ENCODE data around the gene C17orf67. TPM values are rescaled to one million over a fixed set of nuclear protein-coding genes. Genes with fewer than 3 reads are reported as not detected.
A peak's percentile ranks its signal among the peaks of the same experiment; 100 is the strongest.

The C17orf67 gene
- total and polyA plus RNA-seq, 2 of the 13 experiments (the other 11 are each of a cell fraction or from before 2014, with no cell fraction given), result 0.41 to 0.86 TPM

GRCh38 chr17:56833057-56833808, 487 bp downstream of the C17orf67 start (continued):
- no peak for TF ChIP-seq SRY (CRISPR knock-in tag; IDR thresholded peaks at IDR 0.05)
- no peak; the same call in 1 of the 2 replicates for TF ChIP-seq TOE1 (CRISPR knock-in tag; IDR thresholded peaks at IDR 0.05)
- no peak for TF ChIP-seq ZNF549 (CRISPR knock-in tag; IDR thresholded peaks at IDR 0.05)
- TF ChIP-seq NFKBIZ (CRISPR knock-in tag; IDR thresholded peaks at IDR 0.05), result no peak
- TF ChIP-seq ZNF317 (CRISPR knock-in tag; IDR thresholded peaks at IDR 0.05), result no peak
- peak; percentile 85 for TF ChIP-seq ZNF740 (CRISPR knock-in tag; IDR thresholded peaks at IDR 0.05)
- TF ChIP-seq PCBP2 (optimal IDR thresholded peaks at IDR 0.05; ENCODE audit: low read depth, low read length, poor library complexity, severe bottlenecking), result no peak
- TF ChIP-seq, protein P1, sequence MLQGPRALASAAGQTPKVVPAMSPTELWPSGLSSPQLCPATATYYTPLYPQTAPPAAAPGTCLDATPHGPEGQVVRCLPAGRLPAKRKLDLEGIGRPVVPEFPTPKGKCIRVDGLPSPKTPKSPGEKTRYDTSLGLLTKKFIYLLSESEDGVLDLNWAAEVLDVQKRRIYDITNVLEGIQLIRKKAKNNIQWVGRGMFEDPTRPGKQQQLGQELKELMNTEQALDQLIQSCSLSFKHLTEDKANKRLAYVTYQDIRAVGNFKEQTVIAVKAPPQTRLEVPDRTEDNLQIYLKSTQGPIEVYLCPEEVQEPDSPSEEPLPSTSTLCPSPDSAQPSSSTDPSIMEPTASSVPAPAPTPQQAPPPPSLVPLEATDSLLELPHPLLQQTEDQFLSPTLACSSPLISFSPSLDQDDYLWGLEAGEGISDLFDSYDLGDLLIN (CRISPR knock-in tag; IDR thresholded peaks at IDR 0.05; ENCODE audit: borderline replicate concordance), result no peak; the same call in 1 of the 2 replicates
- no peak for TF ChIP-seq SSRP1 (CRISPR knock-in tag; IDR thresholded peaks at IDR 0.05)
- TF ChIP-seq IRX3 (CRISPR knock-in tag; IDR thresholded peaks at IDR 0.05; ENCODE audit: borderline replicate concordance, low read depth), result peak; percentile 55; the same call in 1 of the 2 replicates
- TF ChIP-seq, protein P2, sequence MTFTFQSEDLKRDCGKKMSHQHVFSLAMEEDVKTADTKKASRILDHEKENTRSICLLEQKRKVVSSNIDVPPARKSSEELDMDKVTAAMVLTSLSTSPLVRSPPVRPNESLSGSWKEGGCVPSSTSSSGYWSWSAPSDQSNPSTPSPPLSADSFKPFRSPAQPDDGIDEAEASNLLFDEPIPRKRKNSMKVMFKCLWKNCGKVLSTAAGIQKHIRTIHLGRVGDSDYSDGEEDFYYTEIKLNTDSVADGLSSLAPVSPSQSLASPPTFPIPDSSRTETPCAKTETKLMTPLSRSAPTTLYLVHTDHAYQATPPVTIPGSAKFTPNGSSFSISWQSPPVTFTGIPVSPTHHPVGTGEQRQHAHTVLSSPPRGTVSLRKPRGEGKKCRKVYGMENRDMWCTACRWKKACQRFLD (CRISPR knock-in tag; IDR thresholded peaks at IDR 0.05; ENCODE audit: borderline replicate concordance), result no peak
- TF ChIP-seq DNMT1 (CRISPR knock-in tag; IDR thresholded peaks at IDR 0.05), result no peak
- 0 out of 2 replicates have a peak, but pooled peaks have one; percentile 37 for TF ChIP-seq ZNF572 (CRISPR knock-in tag; IDR thresholded peaks at IDR 0.05)
- TF ChIP-seq, protein P3, sequence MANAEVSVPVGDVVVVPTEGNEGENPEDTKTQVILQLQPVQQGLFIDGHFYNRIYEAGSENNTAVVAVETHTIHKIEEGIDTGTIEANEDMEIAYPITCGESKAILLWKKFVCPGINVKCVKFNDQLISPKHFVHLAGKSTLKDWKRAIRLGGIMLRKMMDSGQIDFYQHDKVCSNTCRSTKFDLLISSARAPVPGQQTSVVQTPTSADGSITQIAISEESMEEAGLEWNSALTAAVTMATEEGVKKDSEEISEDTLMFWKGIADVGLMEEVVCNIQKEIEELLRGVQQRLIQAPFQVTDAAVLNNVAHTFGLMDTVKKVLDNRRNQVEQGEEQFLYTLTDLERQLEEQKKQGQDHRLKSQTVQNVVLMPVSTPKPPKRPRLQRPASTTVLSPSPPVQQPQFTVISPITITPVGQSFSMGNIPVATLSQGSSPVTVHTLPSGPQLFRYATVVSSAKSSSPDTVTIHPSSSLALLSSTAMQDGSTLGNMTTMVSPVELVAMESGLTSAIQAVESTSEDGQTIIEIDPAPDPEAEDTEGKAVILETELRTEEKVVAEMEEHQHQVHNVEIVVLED (CRISPR knock-in tag; IDR thresholded peaks at IDR 0.05; ENCODE audit: borderline replicate concordance), result no peak
- TF ChIP-seq, protein P4, sequence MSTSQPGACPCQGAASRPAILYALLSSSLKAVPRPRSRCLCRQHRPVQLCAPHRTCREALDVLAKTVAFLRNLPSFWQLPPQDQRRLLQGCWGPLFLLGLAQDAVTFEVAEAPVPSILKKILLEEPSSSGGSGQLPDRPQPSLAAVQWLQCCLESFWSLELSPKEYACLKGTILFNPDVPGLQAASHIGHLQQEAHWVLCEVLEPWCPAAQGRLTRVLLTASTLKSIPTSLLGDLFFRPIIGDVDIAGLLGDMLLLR (CRISPR knock-in tag; IDR thresholded peaks at IDR 0.05), result no peak
- peak; percentile 57; the same call in 1 of the 2 replicates for TF ChIP-seq ZNF691 (CRISPR knock-in tag; IDR thresholded peaks at IDR 0.05; ENCODE audit: borderline replicate concordance, low read depth)
- TF ChIP-seq, protein P5, sequence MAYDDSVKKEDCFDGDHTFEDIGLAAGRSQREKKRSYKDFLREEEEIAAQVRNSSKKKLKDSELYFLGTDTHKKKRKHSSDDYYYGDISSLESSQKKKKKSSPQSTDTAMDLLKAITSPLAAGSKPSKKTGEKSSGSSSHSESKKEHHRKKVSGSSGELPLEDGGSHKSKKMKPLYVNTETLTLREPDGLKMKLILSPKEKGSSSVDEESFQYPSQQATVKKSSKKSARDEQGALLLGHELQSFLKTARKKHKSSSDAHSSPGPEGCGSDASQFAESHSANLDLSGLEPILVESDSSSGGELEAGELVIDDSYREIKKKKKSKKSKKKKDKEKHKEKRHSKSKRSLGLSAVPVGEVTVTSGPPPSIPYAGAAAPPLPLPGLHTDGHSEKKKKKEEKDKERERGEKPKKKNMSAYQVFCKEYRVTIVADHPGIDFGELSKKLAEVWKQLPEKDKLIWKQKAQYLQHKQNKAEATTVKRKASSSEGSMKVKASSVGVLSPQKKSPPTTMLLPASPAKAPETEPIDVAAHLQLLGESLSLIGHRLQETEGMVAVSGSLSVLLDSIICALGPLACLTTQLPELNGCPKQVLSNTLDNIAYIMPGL (CRISPR knock-in tag; IDR thresholded peaks at IDR 0.05; ENCODE audit: borderline replicate concordance in 1 of 2, low read depth in 1 of 2), result peak in 1 of 2 experiments; percentile 34; a peak in 1 of 4 replicates
- TF ChIP-seq SKI (IDR thresholded peaks at IDR 0.05; ENCODE audit: partially characterized antibody), result peak; percentile 14
- no peak for TF ChIP-seq ZNF644 (CRISPR knock-in tag; IDR thresholded peaks at IDR 0.05; ENCODE audit: low read depth)
- TF ChIP-seq SAP130 (CRISPR knock-in tag; IDR thresholded peaks at IDR 0.05; ENCODE audit: low read depth), result no peak; the same call in 1 of the 2 replicates
- no peak for TF ChIP-seq FOSL2 (CRISPR knock-in tag; IDR thresholded peaks at IDR 0.05)
- no peak for TF ChIP-seq ZNF891 (CRISPR knock-in tag; IDR thresholded peaks at IDR 0.05)
